ENCODE data around the gene SLC39A7. TPM values are rescaled to one million over a fixed set of nuclear protein-coding genes. Genes with fewer than 3 reads are reported as not detected.
A peak's percentile ranks its signal among the peaks of the same experiment; 100 is the strongest.

Gene SLC39A7
- polyA plus RNA-seq, 4 donors: 91.9 to 139 (median 116) TPM

DNA sequence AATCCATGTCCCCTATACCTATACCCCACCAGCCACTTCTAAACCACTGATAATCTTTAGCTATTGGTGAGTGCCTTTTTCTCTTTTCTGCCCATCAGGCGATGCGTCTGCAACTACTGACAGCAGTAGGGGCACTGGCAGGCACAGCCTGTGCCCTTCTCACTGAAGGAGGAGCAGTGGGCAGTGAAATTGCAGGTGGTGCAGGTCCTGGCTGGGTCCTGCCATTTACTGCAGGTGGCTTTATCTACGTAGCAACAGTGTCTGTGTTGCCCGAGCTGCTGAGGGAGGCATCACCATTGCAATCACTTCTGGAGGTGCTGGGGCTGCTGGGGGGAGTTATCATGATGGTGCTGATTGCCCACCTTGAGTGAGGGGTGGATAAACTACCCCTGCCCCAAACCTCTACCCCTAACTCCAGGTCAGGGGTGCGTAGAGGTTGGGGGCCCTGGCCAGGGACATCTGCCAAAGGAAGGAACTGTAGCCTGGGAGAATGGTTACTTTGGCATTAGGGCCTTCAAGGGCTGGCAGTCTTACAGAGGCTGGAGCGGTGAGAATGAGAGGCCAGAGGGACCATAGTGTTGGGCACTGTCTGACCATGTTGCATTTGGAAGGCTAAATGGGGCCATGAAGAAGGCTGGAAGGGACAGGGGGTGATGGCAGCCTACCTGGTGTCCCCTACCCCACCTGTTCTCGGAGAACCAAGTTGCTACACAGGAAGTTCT is 2.9 kb downstream of the SLC39A7 start:
- no peak for DNase-seq (ENCODE audit: low read depth in 4 of 4, low spot score in 3 of 4)

DNA sequence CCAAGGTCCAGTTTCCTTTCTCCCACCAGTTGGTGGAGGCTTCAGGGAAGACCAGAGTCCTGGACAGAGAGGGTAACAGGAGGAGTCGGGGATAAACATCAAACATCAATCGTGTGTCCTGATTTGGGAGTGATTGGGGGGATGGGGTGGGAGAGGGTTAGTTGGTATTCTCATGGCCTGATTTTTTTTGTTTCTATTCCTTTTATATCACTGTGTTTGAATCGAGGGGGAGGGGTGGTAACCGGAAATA is 3.4 kb downstream of the SLC39A7 start:
- no peak for DNase-seq (ENCODE audit: low read depth in 4 of 4, low spot score in 3 of 4)

DNA sequence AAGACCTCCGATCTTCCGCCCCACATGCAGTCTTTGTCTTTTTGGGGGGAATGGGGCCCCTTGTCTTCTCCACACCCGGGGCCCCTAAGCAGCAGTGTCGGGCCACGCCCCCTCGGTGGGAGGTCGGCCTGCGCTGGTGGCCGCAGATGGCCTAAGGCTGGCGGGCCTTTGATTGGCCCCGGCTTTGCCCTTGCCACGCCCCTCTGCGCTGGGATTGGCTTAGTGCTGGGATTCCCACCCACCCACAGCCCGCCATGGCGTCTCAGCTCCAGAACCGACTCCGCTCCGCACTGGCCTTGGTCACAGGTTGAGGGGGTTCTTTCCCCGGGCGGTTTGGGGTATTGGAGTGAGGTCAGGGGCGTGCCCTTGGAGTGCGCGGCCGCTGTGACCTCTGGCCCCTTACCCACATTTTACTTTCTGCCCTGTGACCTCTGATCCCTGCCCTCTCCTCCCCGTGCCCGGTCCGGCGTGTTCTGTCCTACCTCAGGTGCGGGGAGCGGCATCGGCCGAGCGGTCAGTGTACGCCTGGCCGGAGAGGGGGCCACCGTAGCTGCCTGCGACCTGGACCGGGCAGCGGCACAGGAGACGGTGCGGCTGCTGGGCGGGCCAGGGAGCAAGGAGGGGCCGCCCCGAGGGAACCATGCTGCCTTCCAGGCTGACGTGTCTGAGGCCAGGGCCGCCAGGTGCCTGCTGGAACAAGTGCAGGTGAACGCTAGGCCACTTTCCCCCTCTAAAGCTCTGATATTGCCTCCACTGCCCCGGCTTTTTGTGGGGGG is 3.9 kb downstream of the SLC39A7 start, which contains the start of gene HSD17B8:
TSS of gene HSD17B8 (plus strand) at position 241 of the 776 bp plus-strand sequence. CDS start at position 255, 14 bp downstream.
- DNase-seq (ENCODE audit: low read depth in 4 of 4, low spot score in 3 of 4): peak in 3 of 4 donors; percentile 79 to 85 (median 81)

DNA sequence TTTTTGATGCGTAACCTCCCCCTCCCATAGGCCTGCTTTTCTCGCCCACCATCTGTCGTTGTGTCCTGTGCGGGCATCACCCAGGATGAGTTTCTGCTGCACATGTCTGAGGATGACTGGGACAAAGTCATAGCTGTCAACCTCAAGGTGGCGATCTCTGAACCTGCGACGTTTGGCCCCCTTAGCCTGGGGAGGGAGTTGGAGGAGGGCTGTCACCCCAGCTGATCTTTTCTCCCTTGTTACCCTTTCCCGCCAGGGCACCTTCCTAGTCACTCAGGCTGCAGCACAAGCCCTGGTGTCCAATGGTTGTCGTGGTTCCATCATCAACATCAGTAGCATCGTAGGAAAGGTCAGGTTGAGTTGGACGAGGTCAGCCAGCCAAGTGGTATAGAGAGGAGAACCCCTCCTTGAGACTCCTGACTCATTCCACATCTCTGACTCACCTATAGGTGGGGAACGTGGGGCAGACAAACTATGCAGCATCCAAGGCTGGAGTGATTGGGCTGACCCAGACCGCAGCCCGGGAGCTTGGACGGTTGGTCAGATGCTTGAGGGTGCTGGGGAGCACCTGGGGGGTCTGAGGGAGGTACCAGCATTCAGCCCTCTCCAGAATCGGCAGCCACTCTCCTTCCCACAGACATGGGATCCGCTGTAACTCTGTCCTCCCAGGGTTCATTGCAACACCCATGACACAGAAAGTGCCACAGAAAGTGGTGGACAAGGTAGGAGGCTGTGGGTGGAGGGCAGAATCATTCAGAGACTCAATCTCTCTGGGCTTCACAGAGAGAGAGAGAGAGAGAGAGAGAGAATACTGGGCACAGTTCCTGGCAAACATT is 4.7 kb downstream of the SLC39A7 start:
- DNase-seq (ENCODE audit: low read depth in 4 of 4, low spot score in 3 of 4): no peak

DNA sequence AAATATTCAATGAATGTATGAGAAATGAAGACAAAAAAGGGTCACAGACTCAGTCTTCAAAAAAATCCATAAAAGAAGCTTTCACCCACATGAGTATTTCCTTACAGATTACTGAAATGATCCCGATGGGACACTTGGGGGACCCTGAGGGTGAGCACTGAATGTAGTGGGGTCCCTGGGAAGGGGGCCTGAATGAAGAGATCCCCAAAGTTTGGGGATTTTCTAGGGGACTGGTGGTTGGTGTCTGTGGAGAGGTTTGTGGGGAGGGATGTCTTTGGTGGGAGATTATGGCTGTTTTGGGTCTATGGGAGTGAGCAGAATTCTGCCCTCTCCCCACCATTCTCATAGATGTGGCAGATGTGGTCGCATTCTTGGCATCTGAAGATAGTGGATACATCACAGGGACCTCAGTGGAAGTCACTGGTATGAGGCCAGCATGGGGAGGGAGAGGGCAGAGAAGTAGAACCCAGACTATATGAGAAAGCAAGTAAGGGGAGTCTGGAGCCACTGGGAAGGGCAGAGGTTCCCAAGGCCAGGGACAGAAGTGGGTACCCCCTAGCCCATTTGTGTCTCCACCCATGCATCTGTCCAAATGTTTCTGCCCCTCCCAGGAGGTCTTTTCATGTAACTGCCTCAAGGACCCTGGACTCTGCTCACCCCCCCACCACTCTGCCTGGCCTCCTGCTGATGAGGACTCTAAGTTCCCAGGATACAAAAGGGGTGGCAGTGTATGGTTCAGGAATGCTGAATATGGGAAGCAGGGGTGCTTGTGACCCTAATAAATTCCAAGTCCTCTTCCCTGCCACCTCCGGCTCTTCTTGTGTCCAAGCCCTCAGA is 5.6 kb downstream of the SLC39A7 start:
- DNase-seq (ENCODE audit: low read depth in 4 of 4, low spot score in 3 of 4): no peak

DNA sequence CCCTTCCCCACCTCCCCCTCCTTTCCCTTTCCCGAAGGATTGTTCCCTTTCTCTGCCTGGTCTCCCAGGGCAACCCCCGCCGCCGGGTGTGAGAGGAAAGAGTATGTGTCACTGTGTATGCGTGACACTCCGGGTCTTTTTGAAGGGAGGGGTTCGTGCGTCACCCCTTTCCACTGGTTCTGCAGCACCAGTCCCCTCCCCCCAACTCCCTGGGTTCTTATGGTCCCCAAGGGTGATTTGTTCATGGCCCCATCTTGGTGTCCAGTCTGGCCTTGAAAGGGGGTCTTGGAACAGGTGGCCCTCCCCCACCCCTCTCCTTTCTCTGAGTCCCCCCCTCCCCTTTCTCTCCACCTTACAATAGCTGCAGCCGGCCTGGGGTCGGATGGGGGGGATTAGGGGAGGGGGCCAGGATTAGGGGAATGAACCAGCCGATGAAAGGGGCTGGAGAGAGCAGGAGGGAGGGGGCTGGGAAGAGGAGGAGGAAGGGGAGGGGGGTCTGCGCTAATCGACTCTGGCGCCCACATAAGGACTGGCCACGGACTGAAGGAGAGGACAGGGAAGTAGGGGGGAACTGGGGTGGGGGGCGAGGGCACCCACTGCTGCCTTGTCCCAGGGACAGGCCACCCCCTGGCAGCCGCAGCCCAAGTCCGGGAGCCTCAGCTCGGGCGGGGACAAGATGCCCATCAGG is 6.3 kb downstream of the SLC39A7 start:
- no peak for DNase-seq (ENCODE audit: low read depth in 4 of 4, low spot score in 3 of 4)

DNA sequence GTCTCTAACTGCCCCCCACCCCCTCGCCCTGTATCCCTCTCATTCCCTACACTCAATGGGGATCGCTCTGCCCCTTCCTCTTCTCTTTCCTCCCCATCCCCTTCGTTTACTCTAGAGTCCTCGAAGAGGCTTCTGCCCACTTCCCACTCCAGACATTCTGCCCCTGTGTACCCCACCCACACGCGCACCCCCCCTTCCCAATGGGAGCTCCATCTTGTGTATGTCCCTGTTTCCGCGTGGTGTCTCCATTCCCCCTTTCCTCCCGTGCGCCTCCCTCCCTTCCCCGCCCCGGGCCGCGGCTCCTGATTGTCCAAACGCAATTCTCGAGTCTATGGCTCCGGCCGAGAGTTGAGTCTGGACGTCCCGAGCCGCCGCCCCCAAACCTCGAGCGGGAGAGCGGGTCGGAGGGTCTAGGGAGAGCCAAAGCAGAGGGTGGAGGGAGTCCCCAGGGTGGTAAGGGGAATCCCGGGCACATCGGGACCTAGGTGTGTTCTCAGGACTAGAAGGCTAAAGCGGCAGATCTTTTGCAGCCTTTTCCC is 7.0 kb downstream of the SLC39A7 start:
- DNase-seq (ENCODE audit: low read depth in 4 of 4, low spot score in 3 of 4): no peak

DNA sequence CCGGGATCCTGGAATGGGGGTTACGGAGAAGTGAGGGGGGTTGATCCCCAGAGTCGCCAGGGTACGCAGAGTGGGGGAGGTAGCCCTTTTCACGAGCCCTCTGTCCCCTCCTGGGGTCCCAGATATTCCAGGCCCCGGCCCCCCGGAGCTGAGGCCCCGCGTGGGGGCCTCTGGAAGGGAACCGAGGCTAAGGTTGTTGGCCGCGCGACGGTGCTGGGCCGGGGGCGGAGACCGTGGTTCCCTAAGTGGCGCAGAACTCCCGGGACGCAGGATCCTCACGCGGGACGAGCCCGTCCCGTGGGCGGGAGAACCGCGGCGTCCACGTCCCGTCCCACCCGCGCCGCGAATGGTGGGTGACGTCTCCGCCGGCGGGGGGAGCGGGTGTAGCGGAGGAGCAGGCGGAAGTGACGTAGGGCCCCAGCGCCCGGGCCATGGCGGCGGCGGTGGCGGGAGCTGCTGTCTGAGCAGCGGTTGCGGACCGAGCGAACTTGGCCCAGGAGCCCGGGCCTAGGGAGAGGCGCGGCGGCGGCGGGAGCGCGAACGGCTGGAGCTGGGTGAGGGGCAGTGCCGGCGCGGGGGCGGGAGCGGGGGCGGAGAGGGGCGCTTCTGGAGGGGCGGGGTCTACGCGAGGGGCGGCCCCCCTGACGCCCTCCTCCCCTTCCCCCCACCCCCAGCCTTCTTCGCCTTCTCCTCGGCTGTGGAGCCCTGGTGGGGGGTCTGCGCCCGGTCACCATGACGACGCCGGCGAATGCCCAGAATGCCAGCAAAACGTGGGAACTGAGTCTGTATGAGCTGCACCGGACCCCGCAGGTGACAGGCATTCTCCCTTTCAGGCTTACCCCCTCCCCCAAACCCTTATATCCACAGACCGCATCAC is 7.7 kb downstream of the SLC39A7 start, which contains the start of gene RING1:
TSS of gene RING1 (plus strand) at position 410 of the 877 bp plus-strand sequence. CDS start at position 733, 323 bp downstream.
- peak in 2 of 4 donors; percentile 61 to 75 for DNase-seq (ENCODE audit: low read depth in 4 of 4, low spot score in 3 of 4)

DNA sequence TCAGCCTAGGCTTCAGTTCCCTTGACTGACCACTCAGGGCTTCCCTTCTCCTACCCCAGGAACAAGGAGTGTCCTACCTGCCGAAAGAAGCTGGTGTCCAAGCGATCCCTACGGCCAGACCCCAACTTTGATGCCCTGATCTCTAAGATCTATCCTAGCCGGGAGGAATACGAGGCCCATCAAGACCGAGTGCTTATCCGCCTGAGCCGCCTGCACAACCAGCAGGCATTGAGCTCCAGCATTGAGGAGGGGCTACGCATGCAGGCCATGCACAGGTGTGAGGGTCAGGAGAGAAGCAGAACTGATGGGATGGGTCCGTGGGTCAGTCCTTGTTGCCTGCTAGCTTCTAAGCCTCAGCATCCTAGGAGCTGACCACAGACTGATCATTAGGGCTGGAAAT is 9.2 kb downstream of the SLC39A7 start:
- DNase-seq (ENCODE audit: low read depth in 4 of 4, low spot score in 3 of 4): no peak

DNA sequence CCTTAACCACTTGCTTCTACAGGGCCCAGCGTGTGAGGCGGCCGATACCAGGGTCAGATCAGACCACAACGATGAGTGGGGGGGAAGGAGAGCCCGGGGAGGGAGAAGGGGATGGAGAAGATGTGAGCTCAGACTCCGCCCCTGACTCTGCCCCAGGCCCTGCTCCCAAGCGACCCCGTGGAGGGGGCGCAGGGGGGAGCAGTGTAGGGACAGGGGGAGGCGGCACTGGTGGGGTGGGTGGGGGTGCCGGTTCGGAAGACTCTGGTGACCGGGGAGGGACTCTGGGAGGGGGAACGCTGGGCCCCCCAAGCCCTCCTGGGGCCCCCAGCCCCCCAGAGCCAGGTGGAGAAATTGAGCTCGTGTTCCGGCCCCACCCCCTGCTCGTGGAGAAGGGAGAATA is 10.5 kb downstream of the SLC39A7 start:
- no peak for DNase-seq (ENCODE audit: low read depth in 4 of 4, low spot score in 3 of 4)

DNA sequence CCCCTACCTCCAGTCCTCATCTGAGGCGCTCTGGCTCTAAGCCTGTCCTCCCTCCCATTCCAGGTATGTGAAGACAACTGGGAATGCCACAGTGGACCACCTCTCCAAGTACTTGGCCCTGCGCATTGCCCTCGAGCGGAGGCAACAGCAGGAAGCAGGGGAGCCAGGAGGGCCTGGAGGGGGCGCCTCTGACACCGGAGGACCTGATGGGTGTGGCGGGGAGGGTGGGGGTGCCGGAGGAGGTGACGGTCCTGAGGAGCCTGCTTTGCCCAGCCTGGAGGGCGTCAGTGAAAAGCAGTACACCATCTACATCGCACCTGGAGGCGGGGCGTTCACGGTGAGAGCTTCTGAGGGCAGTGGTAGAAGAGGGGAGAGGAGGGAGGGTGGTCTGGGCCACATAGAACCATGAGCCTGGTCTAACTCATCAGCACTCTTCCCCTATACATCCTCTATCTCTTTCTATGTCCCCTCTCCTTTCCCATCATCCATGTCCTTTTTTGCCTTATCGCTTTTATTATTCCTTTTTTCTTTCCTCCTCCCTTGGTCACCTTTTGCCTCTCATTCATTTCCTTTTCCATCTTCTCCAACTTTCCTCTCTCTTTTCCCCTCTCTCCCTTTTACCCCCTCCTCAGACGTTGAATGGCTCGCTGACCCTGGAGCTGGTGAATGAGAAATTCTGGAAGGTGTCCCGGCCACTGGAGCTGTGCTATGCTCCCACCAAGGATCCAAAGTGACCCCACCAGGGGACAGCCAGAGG is 11.2 kb downstream of the SLC39A7 start:
- DNase-seq (ENCODE audit: low read depth in 4 of 4, low spot score in 3 of 4): no peak

DNA sequence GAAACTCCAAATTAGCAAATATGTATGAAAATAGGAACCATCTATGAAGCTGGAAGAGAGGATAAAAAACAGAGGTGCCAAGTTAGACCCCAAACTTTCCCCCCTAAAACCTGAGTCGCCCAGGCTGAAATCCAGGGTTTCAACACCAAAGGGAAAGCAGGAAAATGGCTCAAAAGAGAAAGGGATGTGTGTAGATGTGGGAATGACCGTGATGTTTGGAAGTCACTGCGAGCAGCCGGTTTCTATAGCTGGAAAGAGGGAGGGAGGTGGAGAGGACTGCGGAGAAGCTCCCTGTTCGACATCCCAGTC is 12.1 kb downstream of the SLC39A7 start:
- DNase-seq (ENCODE audit: low read depth in 4 of 4, low spot score in 3 of 4): no peak

DNA sequence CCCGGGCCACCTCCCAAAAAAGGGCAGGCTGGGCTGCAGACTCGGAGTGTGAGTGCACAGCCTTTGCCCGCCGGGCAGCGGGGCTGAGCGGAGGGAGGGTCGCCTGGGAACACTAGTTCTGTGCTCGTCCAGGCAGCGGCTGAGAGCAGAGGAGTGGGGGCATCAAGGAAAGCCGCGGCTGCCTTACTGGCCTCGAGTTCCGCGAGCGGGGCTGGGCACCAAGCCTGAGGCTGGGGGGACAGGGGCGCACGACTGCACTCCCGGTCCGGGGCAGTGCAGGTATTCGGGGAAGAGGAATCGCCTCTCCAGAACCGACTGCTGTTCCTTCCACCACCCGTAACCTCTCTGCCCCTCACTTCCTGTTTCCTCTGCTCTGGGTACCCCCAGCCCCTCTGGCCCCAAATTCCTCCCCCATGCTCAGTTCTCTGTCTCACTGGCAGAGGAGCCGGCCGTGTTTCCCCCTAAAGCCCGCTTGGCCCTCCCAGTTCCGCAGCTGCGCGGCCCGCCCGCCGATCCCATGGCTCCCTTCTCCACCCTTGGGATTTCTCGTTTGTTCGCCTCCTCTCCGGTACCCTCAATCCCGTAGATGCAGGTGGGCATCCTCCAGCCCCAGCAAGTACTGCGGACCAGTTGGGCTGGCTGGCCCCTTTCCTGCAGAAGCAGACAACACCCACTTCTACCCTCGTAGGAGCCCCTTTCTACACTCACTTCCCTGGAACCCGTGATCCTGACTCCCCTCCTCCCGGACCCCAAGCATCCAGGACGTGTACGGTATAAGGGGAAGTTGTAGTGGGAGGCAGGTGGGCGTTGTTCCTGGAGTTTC is 12.7 kb downstream of the SLC39A7 start:
- no peak for DNase-seq (ENCODE audit: low read depth in 4 of 4, low spot score in 3 of 4)

DNA sequence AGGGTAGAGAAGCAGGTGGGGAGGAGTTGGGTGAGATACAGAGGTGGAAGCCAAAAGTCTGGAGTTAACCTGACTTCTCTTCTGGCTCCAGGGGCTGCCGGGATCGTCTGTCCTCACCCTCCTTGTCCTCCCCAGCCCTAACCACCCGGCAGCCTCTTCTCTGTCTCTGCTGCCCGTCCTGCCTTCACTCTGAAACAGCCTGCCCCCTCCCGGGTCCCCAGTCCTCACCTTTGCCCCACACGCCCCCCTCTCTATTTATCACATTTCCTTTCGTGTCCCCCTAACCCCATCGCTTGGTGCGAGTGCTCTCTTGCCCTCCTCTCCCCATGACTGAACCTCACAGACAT is 13.3 kb downstream of the SLC39A7 start:
- no peak for DNase-seq (ENCODE audit: low read depth in 4 of 4, low spot score in 3 of 4)

DNA sequence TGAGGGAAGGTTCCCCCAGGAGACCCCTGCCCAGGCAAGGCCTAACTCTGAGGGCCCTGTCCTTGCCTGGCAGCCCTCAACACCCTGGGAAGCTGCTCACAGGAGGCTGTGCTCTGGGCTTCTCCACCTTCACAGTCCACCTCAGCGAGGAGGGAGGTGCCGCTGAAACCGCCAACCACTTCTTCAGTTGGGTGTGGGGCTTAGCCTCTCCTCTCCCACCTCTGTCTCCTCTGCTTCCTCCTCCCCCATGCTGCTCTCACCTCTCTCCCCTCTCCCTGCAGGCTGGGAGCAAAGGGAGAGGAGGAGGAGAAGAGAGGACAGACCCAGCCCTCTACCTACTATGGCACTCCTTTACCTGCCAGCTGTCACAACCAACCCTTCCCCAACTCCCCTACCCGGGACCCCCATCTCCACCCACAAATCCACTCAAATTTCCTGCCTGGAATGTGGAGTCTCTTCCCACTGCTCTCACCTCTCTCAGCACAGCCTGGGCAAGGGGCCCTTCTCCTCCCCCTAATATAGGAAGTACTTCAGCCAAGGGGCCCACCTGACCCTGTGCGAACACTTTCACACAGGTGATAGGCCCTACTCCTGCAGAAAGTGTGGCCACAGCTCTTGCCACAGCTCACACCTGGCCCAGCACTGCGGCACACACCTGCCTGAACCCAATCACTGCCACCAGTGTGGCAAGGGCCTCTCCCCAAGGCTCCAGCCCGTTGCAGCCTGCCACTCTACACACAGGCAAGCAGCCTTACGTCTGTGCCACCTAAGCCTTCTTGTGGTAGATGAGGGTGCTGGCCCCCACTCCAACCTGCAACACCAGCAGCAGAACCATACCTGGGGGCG is 14.8 kb downstream of the SLC39A7 start:
- no peak for DNase-seq (ENCODE audit: low read depth in 4 of 4, low spot score in 3 of 4)

DNA sequence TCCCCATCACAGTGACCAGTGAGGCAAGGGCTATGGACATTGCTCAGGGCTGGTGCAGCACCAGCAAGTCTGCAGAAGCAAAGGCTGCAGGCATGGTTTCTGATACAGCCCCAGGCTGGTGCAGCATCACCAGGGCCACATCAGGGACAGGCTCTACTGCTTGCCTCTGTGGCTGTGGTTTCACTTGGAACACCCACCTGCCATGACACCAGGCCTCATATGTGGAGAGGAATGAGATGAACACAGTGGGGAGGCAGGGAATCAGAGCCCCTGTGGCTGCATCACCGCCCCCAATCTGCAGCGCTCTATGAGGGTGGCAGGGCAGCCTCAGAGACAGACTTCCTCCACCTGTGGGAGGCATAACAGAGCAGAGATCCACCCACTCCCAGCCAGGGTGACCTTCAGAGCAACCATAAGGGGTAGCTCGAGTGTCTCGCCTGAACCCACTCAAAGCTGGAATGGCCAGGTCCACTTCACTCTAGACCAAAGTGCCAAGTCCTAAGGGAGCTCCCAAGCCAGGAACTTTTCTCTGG is 15.5 kb downstream of the SLC39A7 start:
- DNase-seq (ENCODE audit: low read depth in 4 of 4, low spot score in 3 of 4): no peak
